ENCODE data around the gene PTPRT. TPM values are rescaled to one million over a fixed set of nuclear protein-coding genes. Genes with fewer than 3 reads are reported as not detected.
A peak's percentile ranks its signal among the peaks of the same experiment; 100 is the strongest.

The PTPRT gene
- polyA plus RNA-seq, 1 donor = 0.78 TPM

GRCh38 chr20:42100137-42100704, 1089.5 kb downstream of the PTPRT start:
- Histone ChIP-seq H3K4me3 (ENCODE audit: low read length) (no peak overlapping the region), H3K36me3 (ENCODE audit: control insufficient read depth, insufficient read depth, low read length) (no peaks in the 10 kb centered on the region), H3K4me1 (ENCODE audit: control insufficient read depth, insufficient read depth, low read length) (peaks cover 49% of the 10 kb centered on the region), H3K27ac (ENCODE audit: low read length) (peak overlapping the region; percentile 71), H3K9me3 (ENCODE audit: control insufficient read depth, low read depth, low read length) (no peaks in the 10 kb centered on the region), H3K27me3 (ENCODE audit: control insufficient read depth, insufficient read depth, low read length) (no peaks in the 10 kb centered on the region)
- no CpG with 5 or more reads among the region's 9 CpGs for WGBS (ENCODE audit: insufficient coverage, low lambda C conversion rate)
- peak; percentile 74 to 90 for DNase-seq

GRCh38 chr20:42099101-42099500, 1090.6 kb downstream of the PTPRT start:
- Histone ChIP-seq H3K36me3 (ENCODE audit: control insufficient read depth, insufficient read depth, low read length) (no peaks in the 10 kb centered on the region), H3K4me3 (ENCODE audit: low read length) (no peak overlapping the region), H3K4me1 (ENCODE audit: control insufficient read depth, insufficient read depth, low read length) (peaks cover 49% of the 10 kb centered on the region), H3K9me3 (ENCODE audit: control insufficient read depth, low read depth, low read length) (no peaks in the 10 kb centered on the region), H3K27me3 (ENCODE audit: control insufficient read depth, insufficient read depth, low read length) (no peaks in the 10 kb centered on the region), H3K27ac (ENCODE audit: low read length) (peak overlapping the region; percentile 71)
- WGBS (ENCODE audit: insufficient coverage, low lambda C conversion rate) = no CpG with 5 or more reads among the region's 7 CpGs
- peak in 1 of 2 donors; percentile 69 for DNase-seq

DNA sequence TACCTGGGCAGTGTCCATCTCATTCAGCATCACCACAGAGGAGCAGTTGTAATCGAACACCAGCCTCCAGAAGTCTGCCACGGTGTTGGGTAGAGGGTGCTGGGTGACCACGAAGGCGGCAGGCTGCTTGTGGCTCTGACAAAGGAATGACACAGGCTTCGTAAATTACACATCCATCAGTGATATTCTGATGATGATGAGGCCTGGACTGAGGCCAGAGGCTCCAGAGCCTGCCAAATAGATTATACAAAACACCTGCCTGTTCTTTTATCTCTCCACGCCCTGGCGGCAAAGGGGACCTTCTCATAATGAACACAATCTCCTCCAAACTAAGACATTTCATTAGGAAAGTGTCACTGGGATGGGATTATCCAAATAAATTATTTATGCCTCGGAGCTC, 1091.3 kb downstream of the PTPRT start:
- Histone ChIP-seq H3K4me3 (ENCODE audit: low read length) (no peak overlapping the region), H3K27me3 (ENCODE audit: control insufficient read depth, insufficient read depth, low read length) (no peaks in the 10 kb centered on the region), H3K9me3 (ENCODE audit: control insufficient read depth, low read depth, low read length) (no peaks in the 10 kb centered on the region), H3K4me1 (ENCODE audit: control insufficient read depth, insufficient read depth, low read length) (peaks cover 49% of the 10 kb centered on the region), H3K27ac (ENCODE audit: low read length) (peak overlapping the region; percentile 71), H3K36me3 (ENCODE audit: control insufficient read depth, insufficient read depth, low read length) (no peaks in the 10 kb centered on the region)
- no CpG with 5 or more reads among the region's 8 CpGs for WGBS (ENCODE audit: insufficient coverage, low lambda C conversion rate)
- DNase-seq = peak in 1 of 2 donors; percentile 48

DNA sequence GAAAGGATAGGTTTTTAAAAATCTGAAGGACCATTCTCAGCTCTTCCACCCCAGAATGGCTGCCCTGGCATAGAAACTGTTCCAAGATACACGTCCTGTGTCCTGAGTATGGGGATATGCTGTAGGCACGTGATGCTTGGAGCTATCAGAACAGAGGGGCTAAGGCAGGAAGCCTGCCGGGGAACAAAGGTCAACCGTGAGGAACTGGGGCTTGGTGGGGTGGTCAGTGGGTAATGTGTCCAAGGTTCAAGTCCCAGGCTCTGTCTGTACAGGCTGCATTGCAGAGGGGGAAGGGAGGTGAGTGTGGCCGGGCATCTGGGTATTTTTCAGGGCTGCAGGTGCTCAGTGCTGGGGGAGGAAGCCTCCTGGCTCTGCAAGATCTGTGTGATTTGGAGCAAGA, 1092.0 kb downstream of the PTPRT start:
- no peaks in the 10 kb centered on the region for H3K27me3 ChIP-seq (ENCODE audit: control insufficient read depth, insufficient read depth, low read length)
- peaks cover 49% of the 10 kb centered on the region for H3K4me1 ChIP-seq (ENCODE audit: control insufficient read depth, insufficient read depth, low read length)
- no peaks in the 10 kb centered on the region for H3K36me3 ChIP-seq (ENCODE audit: control insufficient read depth, insufficient read depth, low read length)
- peak; percentile 80 to 91 for DNase-seq
- no peaks in the 10 kb centered on the region for H3K9me3 ChIP-seq (ENCODE audit: control insufficient read depth, low read depth, low read length)
- H3K4me3 ChIP-seq (ENCODE audit: low read length) = no peak overlapping the region
- peak overlapping the region; percentile 71 for H3K27ac ChIP-seq (ENCODE audit: low read length)
- no CpG with 5 or more reads among the region's 5 CpGs for WGBS (ENCODE audit: insufficient coverage, low lambda C conversion rate)

- H3K36me3 ChIP-seq (ENCODE audit: control insufficient read depth, insufficient read depth, low read length) = no peaks in the 10 kb centered on the region
Measured at GRCh38 chr20:42095221-42095620, 1094.5 kb downstream of the PTPRT start.

DNA sequence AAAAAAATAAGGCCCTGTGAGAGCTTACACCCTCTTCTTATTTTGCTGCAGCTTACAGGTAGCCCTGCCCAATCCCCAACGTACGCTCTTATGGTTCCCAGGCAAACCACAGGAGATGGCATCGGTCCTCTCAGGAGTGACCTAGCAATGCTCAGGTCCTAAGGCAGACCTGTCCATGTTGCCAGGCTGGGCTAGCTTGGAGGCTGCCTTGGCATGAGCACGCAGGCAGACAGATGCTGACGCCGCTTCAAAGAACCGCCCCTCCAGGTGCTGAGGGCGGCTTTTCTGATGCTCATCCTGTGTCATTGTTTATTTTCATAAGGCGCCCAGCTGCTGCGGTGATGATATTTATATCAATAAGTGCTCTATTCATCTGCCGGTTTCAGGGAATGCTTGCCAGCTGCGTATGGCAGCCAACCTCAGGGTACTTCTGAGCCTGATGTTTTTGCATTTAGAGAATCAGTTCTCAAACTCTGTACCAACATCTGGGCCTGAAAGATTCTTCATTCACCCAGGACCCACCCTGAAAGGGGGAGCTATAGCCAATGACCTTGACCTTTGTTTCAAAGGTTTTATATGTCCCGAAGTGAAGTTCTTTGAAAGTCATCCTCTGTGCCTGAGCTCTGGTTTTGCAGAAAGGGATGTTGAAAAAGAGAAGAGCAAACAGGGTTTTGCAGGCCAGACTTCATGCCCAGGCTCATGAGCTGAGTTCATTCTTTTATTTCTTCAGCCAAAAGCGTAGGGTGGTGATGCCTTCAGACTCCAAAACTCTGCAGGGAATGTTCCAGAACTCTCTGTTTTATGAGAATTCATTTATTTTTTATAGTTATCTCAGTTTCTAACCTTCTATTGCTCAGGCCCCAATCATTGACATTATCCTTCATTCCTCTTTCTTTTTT, 1095.9 kb downstream of the PTPRT start:
- Histone ChIP-seq H3K4me3 (ENCODE audit: low read length) (no peak overlapping the region), H3K4me1 (ENCODE audit: control insufficient read depth, insufficient read depth, low read length) (peaks cover 24% of the 10 kb centered on the region), H3K36me3 (ENCODE audit: control insufficient read depth, insufficient read depth, low read length) (no peaks in the 10 kb centered on the region), H3K27me3 (ENCODE audit: control insufficient read depth, insufficient read depth, low read length) (no peaks in the 10 kb centered on the region), H3K27ac (ENCODE audit: low read length) (no peak overlapping the region), H3K9me3 (ENCODE audit: control insufficient read depth, low read depth, low read length) (no peaks in the 10 kb centered on the region)
- 100% methylated on average over 1 of the region's 14 CpGs for WGBS (ENCODE audit: insufficient coverage, low lambda C conversion rate)
- no peak for DNase-seq

More at GRCh38 chr20:42095221-42095620, 1094.5 kb downstream of the PTPRT start:
- 100% methylated on average over 1 of the region's 2 CpGs for WGBS (ENCODE audit: insufficient coverage, low lambda C conversion rate)
- Histone ChIP-seq H3K4me1 (ENCODE audit: control insufficient read depth, insufficient read depth, low read length) (peaks cover 33% of the 10 kb centered on the region), H3K9me3 (ENCODE audit: control insufficient read depth, low read depth, low read length) (no peaks in the 10 kb centered on the region), H3K27me3 (ENCODE audit: control insufficient read depth, insufficient read depth, low read length) (no peaks in the 10 kb centered on the region), H3K27ac (ENCODE audit: low read length) (no peak overlapping the region), H3K4me3 (ENCODE audit: low read length) (no peak overlapping the region)
- no peak for DNase-seq

DNA sequence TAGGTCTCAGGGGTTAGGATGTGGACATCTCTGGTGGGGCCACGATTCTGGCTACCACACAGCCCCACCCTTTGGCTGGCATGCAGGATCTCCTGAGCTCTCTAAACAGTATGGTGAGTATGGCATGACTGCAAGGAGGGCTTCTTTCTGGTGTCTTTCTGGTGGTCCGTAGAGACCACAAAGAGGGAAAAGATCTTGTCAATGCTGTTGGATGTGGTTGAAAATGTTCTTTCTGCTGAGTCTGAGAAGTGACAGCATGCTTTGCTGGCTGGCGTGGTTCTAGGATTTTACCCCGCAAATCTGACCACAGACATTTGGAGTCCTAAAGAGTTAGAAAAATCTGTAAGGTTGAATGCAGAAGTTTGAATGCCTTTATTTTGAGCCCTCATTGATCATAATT, 1096.7 kb downstream of the PTPRT start:
- no CpG with 5 or more reads among the region's 4 CpGs for WGBS (ENCODE audit: insufficient coverage, low lambda C conversion rate)
- H3K9me3 ChIP-seq (ENCODE audit: control insufficient read depth, low read depth, low read length) = no peaks in the 10 kb centered on the region
- H3K27ac ChIP-seq (ENCODE audit: low read length) = no peak overlapping the region
- no peak for DNase-seq
- H3K27me3 ChIP-seq (ENCODE audit: control insufficient read depth, insufficient read depth, low read length) = no peaks in the 10 kb centered on the region
- no peak overlapping the region for H3K4me3 ChIP-seq (ENCODE audit: low read length)
- H3K4me1 ChIP-seq (ENCODE audit: control insufficient read depth, insufficient read depth, low read length) = peaks cover 17% of the 10 kb centered on the region
- no peaks in the 10 kb centered on the region for H3K36me3 ChIP-seq (ENCODE audit: control insufficient read depth, insufficient read depth, low read length)

- H3K27me3 ChIP-seq (ENCODE audit: control insufficient read depth, insufficient read depth, low read length) = no peaks in the 10 kb centered on the region
- no peaks in the 10 kb centered on the region for H3K36me3 ChIP-seq (ENCODE audit: control insufficient read depth, insufficient read depth, low read length)
- DNase-seq = no peak
- no peak overlapping the region for H3K4me3 ChIP-seq (ENCODE audit: low read length)
- no peaks in the 10 kb centered on the region for H3K4me1 ChIP-seq (ENCODE audit: control insufficient read depth, insufficient read depth, low read length)
- no peak overlapping the region for H3K27ac ChIP-seq (ENCODE audit: low read length)
- no peaks in the 10 kb centered on the region for H3K9me3 ChIP-seq (ENCODE audit: control insufficient read depth, low read depth, low read length)
- WGBS (ENCODE audit: insufficient coverage, low lambda C conversion rate) = no CpG with 5 or more reads among the region's 10 CpGs
Measured at GRCh38 chr20:42085366-42085765, 1104.3 kb downstream of the PTPRT start.

DNA sequence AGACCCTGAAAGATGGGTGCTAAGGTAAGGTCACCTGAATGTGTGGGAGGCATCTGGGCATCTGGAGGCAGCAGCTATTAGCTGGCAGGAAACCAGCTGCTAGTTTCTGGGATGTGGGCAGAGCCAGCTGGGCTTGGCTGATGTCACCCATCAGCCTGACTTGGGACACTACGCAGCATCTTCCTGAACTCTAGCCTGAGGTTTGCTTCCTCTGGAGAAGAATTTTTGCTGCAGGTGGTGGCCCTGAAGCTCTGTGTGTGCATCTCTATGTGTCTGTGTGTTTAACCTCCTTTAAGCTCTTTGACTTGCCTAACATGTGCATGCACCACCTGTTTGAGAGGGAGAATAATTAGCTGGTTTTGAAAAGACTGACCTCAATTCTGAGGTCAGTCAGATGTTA, 1106.4 kb downstream of the PTPRT start:
- H3K27me3 ChIP-seq (ENCODE audit: control insufficient read depth, insufficient read depth, low read length) = no peaks in the 10 kb centered on the region
- no peak overlapping the region for H3K4me3 ChIP-seq (ENCODE audit: low read length)
- no peaks in the 10 kb centered on the region for H3K36me3 ChIP-seq (ENCODE audit: control insufficient read depth, insufficient read depth, low read length)
- H3K9me3 ChIP-seq (ENCODE audit: control insufficient read depth, low read depth, low read length) = no peaks in the 10 kb centered on the region
- no CpG with 5 or more reads among the region's 1 CpG for WGBS (ENCODE audit: insufficient coverage, low lambda C conversion rate)
- H3K27ac ChIP-seq (ENCODE audit: low read length) = no peak overlapping the region
- DNase-seq = no peak
- no peaks in the 10 kb centered on the region for H3K4me1 ChIP-seq (ENCODE audit: control insufficient read depth, insufficient read depth, low read length)

GRCh38 chr20:42082611-42083010, 1107.1 kb downstream of the PTPRT start:
- DNase-seq = peak; percentile 31 to 50
- WGBS (ENCODE audit: insufficient coverage, low lambda C conversion rate) = no CpG with 5 or more reads among the region's 1 CpG
- Histone ChIP-seq H3K4me3 (ENCODE audit: low read length) (no peak overlapping the region), H3K36me3 (ENCODE audit: control insufficient read depth, insufficient read depth, low read length) (no peaks in the 10 kb centered on the region), H3K4me1 (ENCODE audit: control insufficient read depth, insufficient read depth, low read length) (no peaks in the 10 kb centered on the region), H3K27ac (ENCODE audit: low read length) (no peak overlapping the region), H3K9me3 (ENCODE audit: control insufficient read depth, low read depth, low read length) (no peaks in the 10 kb centered on the region), H3K27me3 (ENCODE audit: control insufficient read depth, insufficient read depth, low read length) (no peaks in the 10 kb centered on the region)
